ENCODE data around the gene GPC5. TPM values are rescaled to one million over a fixed set of nuclear protein-coding genes. Genes with fewer than 3 reads are reported as not detected.

GPC5 gene
- total RNA-seq, 2 donors from 2014 or later = 0.37 to 0.52 TPM

- intact Hi-C loops (cut with DNase I) = no loop called here
- no peak for DNase-seq (ENCODE audit: low spot score)
These were observed 224.5 kb downstream of the GPC5 start for GRCh38 chr13:91622778-91623550.

DNA sequence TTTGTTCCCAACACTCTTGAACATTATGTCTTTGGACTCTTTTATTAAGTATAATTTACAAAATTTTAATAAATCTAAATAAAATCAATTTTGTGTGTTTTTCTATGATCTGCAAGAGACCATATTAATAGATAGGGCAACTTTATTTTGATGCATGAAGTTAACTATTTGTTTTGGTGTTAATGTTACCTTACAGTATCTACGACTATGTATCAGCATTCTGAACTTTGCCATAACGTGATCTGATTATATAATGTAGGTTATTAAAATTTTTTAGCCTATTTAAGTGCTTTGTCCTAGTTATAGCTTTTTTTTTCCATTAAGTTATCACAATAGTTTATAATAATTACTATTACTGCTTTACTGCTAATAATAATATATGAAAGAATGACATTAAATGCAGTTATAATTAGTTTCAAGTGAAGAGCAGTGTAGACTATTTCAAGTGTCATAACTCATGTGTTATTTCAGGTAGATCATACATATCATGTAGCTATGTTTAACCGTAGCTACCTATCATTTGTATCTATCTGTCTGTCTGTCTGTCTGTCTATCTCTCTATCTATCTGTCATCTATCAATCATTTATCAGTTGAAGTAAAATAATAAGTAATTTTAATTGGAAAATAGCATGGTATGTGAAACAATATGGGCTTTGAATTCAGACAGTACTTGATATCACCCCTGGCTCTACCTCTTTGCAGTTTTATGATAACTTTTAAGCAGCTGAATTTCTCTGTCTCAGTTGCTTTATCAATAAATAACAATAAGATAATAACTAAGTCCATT lies 229.7 kb downstream of the GPC5 start:
- intact Hi-C loops (cut with DNase I) = no loop called here

GRCh38 chr13:91630946-91631345 lies 232.5 kb downstream of the GPC5 start:
- no peak for DNase-seq (ENCODE audit: low spot score)
- intact Hi-C loops (cut with DNase I) = no loop called here

More for the DNA sequence above, 229.7 kb downstream of the GPC5 start:
- no peak for DNase-seq (ENCODE audit: low spot score)

DNA sequence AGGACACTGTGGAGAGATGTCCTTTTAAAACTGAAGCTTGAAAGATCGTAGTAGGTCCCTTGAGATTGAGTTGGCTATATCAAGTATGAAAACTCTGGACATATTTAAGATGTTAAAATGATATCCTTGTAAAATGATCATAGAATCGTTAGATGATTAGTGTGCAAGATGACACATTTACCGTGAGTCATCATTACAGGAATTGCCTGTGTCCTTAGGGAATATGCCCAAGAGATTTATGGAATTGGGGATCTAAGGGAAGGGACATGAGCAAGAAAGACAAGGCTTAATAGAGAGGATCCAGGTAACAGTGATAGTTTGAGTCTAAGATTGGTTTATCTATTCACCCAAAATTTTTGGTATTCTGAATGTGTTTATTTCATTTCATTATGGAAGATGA lies 233.7 kb downstream of the GPC5 start:
- DNase-seq (ENCODE audit: low spot score) = no peak
- intact Hi-C loops (cut with DNase I) = no loop called here

- DNase-seq (ENCODE audit: low spot score) = no peak
- intact Hi-C loops (cut with DNase I) = no loop called here
These were observed 240.9 kb downstream of the GPC5 start for GRCh38 chr13:91639330-91639729.

DNA sequence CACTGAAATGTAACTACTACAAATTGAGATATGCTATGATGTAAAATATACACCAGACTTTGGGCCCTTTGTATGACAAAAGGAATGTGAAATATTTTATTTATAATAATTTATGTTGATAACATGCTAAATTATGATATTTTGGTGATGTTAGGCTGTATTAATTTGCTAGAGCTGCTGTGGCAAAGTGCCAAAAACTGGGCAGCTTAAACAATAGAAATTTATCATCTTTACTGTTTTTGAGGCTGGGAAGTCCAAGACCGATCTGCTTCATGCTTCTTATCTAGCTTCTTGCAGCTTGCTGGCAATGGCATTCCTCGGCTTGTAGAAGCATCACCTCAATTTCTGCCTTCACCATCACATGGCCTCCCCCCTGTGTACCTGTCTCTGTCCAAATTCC lies 245.0 kb downstream of the GPC5 start:
- no peak for DNase-seq (ENCODE audit: low spot score)
- intact Hi-C loops (cut with DNase I) = no loop called here

GRCh38 chr13:91644806-91645205 lies 246.4 kb downstream of the GPC5 start:
- intact Hi-C loops (cut with DNase I) = no loop called here
- no peak for DNase-seq (ENCODE audit: low spot score)

GRCh38 chr13:91647361-91647990 lies 249.1 kb downstream of the GPC5 start:
- intact Hi-C loops (cut with DNase I) = no loop called here
- no peak for DNase-seq (ENCODE audit: low spot score)

DNA sequence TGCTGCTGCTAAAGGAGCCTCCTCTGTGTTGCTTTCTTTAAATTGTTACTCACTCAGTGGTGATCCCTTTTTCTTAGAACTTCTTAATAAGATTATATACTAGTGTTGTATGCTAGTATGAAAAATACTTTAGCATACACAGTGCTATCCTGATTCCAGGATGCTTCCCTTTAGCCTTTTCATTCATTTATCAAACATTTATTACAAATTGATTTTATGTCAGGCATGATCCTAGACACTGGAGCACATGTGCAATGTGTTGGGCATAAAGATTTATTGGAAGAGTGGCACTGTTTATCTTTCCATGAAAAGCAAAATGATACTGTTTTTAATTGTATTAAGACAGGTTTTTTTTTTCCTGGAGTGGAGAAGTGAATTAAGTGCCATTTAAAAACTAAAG lies 249.6 kb downstream of the GPC5 start:
- intact Hi-C loops (cut with DNase I) = no loop called here
- DNase-seq (ENCODE audit: low spot score) = no peak

GRCh38 chr13:91649456-91649855 lies 251.0 kb downstream of the GPC5 start:
- intact Hi-C loops (cut with DNase I) = no loop called here
- no peak for DNase-seq (ENCODE audit: low spot score)

DNA sequence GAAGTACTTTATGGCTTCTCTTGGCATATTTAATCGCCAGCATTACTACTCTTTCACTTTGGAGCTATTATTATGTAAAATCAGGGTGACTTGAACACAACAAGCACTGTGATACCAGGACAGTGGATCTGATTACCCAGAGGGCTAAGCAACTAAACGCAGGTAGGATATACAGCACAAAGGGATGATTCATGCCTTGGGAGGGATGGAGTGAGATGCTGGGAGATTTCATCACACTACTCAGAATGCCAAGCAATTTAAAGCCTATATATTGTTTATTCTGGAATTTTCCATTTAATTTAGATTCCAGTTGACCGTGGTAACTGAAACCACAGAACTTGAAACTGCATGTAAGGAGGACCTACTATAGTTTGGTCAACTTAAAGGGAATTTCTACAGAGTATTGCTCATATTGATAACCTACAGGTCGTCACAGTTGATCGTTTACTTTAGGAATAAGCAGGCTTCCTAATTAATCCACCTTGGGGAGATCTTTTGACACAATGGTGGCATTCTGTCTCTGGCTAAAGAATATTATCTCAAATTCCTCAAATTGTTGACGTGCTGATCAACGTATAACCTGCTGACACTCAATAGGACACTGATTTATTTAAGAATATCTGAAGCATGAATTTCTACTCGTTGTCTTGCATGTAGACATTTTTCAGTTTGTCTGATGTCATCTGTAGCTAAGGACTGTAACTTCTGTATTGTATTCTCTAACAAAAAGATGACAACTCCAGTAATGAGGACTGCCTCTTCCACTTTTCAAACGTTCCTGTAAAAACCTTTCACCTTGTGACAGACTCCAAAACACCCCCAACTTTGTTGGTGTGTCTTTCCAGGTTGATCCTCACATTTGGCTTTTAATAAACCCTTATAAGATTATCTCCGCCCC lies 254.2 kb downstream of the GPC5 start:
- intact Hi-C loops (cut with DNase I) = no loop called here
- no peak for DNase-seq (ENCODE audit: low spot score)

- intact Hi-C loops (cut with DNase I) = no loop called here
- no peak for DNase-seq (ENCODE audit: low spot score)
These were observed 257.3 kb downstream of the GPC5 start for GRCh38 chr13:91655731-91656130.

- intact Hi-C loops (cut with DNase I) = no loop called here
These were observed 258.9 kb downstream of the GPC5 start for GRCh38 chr13:91657283-91657682.

GRCh38 chr13:91659256-91660075 lies 261.0 kb downstream of the GPC5 start:
- DNase-seq (ENCODE audit: low spot score) = no peak
- intact Hi-C loops (cut with DNase I) = no loop called here

More at GRCh38 chr13:91657283-91657682, 258.9 kb downstream of the GPC5 start:
- DNase-seq (ENCODE audit: low spot score) = no peak

DNA sequence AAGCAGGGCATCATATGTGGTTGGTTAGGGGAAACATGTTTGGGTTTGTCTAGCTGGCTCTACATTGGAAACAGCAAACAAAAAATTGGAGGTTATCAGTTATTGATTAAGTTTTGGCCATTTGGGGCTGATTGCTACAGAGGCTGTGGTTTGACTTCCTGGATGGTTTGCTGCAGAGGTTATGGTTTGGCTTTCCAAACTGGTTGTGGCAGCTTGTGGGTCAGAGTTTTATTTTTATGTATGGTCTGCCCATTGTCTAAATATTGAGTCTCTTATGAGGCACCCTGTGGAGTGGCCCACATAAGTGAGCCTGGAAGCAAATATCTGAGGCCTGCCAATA lies 261.6 kb downstream of the GPC5 start:
- no peak for DNase-seq (ENCODE audit: low spot score)
- intact Hi-C loops (cut with DNase I) = no loop called here

DNA sequence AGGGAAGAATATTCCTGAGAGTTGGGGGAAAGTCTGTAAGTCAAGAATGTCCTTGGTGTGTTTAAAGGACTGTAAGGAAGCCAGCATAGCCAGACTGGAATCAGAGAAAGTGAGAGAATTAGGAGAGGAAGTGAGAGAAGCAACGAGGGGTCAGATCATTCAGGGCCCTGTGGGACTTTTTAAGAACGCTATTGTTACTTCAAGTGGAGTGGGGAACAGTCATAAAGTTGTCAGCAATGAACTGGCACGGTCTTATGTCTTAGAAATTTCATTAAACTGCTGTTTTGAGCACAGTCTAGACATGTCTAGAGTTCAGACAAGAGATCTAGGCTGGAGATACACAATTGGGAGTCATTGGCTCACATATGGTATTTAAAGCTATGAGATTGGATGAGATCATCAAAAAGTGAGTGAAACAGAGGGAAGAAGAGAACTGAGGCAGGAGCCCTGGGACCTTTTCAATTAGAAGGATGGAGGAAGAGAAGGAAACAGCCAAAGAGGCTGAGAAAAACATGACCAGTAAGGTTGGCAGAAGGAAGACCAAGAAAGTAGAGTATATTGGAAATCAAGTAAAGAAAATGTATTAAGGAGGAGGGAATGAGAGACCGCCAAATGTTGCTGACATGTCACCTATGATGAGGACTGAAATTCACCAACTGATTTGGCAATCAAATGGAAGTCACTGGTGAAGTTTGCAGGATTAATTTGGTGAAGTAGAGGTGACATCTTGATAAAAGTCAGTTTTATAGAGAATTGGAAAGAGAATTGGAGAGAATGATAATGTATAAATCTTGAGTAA lies 263.5 kb downstream of the GPC5 start:
- intact Hi-C loops (cut with DNase I) = no loop called here
- no peak for DNase-seq (ENCODE audit: low spot score)

DNA sequence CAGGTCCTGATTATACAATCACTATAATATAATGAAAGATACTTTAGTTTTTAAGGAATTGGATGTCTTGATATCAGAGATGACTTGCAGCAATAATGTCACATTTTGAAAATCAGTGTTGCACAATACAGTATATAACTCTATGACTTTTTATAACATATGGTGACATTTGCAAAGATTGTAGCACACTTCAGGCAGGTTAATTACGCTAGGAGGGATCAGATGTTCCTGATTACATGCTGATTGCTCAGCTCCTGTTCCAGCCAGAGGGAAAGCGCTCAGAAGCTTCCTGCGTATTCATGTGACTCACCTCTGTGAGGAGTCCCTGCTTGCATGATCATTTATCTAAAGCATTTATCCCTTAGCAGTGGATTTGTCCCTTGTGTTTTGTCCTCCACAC lies 265.6 kb downstream of the GPC5 start:
- intact Hi-C loops (cut with DNase I) = no loop called here
- DNase-seq (ENCODE audit: low spot score) = no peak

GRCh38 chr13:91667486-91667885 lies 269.1 kb downstream of the GPC5 start:
- DNase-seq (ENCODE audit: low spot score) = no peak
- intact Hi-C loops (cut with DNase I) = no loop called here

Measured in posterior vena cava (tissue), 2 donors.